ENCODE data around the gene RXRA.

- TF ChIP-seq CTCF (IDR thresholded peaks at IDR 0.05; ENCODE audit: borderline replicate concordance, extremely low read depth, low read length, poor library complexity, severe bottlenecking) (no peak), EZH2 (IDR thresholded peaks at IDR 0.05; ENCODE audit: borderline replicate concordance, low read depth, low read length, severe bottlenecking) (no peak)
Measured at GRCh38 chr9:134298000-134298399, 28.3 kb upstream of the RXRA start.
